NCI-H1417 (cell line): ENCODE results near the gene TEF.
"Not testable (repeated sequence)": the region's sequence is repeated elsewhere in the genome, so short reads cannot be mapped to it uniquely, and the experiment has no call there.

Experiments
- DNase-seq, 3 experiments: peaks; one replicate each; lab custom pipeline; 2025; lab: John Stamatoyannopoulos, UW

Gene TEF

GRCh38 chr22:41382610-41383009 is 868 bp downstream of the TEF start:
- DNase-seq, result no peak

GRCh38 chr22:41383085-41383484 is 1.3 kb downstream of the TEF start:
- peak in 1 of 3 experiments; percentile 39 for DNase-seq

- DNase-seq, result no peak
These were observed 2.4 kb downstream of the TEF start for GRCh38 chr22:41384128-41384527.

GRCh38 chr22:41387341-41387740 is 5.6 kb downstream of the TEF start:
- no peak for DNase-seq

- DNase-seq, result no peak
These were observed 12.2 kb downstream of the TEF start for GRCh38 chr22:41394012-41394356.

GRCh38 chr22:41395531-41396240 is 13.9 kb downstream of the TEF start:
- DNase-seq, result no peak

GRCh38 chr22:41397143-41397811 is 15.5 kb downstream of the TEF start:
- DNase-seq, result no peak

- DNase-seq, result no peak
These were observed 17.2 kb downstream of the TEF start for GRCh38 chr22:41398921-41399320.

GRCh38 chr22:41401781-41402648 is 20.3 kb downstream of the TEF start:
- no peak for DNase-seq

GRCh38 chr22:41402851-41403250 is 21.1 kb downstream of the TEF start:
- not testable (repeated sequence) for DNase-seq

- DNase-seq, result peak; percentile 50 to 77 (median 52)
These were observed 22.0 kb downstream of the TEF start for GRCh38 chr22:41403532-41404318.

GRCh38 chr22:41405588-41405987 is 23.8 kb downstream of the TEF start:
- DNase-seq, result no peak

GRCh38 chr22:41406410-41406809 is 24.7 kb downstream of the TEF start:
- no peak for DNase-seq

GRCh38 chr22:41407433-41407832 is 25.7 kb downstream of the TEF start:
- no peak for DNase-seq

- no peak for DNase-seq
These were observed 26.9 kb downstream of the TEF start for GRCh38 chr22:41408665-41409064.

GRCh38 chr22:41410311-41410751 is 28.6 kb downstream of the TEF start:
- no peak for DNase-seq

- DNase-seq, result peak in 1 of 3 experiments; percentile 1
These were observed 29.5 kb downstream of the TEF start for GRCh38 chr22:41411021-41411851.

- no peak for DNase-seq
These were observed 33.8 kb downstream of the TEF start for GRCh38 chr22:41415554-41415953.

- no peak for DNase-seq
These were observed 36.1 kb downstream of the TEF start for GRCh38 chr22:41417622-41418390.

GRCh38 chr22:41418717-41419116 is 37.0 kb downstream of the TEF start:
- no peak for DNase-seq
